Naive thymus-derived CD8-positive, alpha-beta T cell (primary cell): ENCODE data around the gene HCLS1. TPM values are rescaled to one million over a fixed set of nuclear protein-coding genes. Genes with fewer than 3 reads are reported as not detected.
A peak's percentile ranks its signal among the peaks of the same experiment; 100 is the strongest.

Experiments
- ATAC-seq, 2 donors: fragments of 150-1000 bp; cut with Tn5 transposase in 1 of 2; sonication (Bioruptor Pico), chemical (Tn5 transposase) in 1 of 2; 1 replicate in 1 of 2; 2 replicates in 1 of 2; pipeline ENCODE4 v1.10.0; 2021; ENCODE audit warnings: mild to moderate bottlenecking in 2 of 2, moderate library complexity in 2 of 2
- POLR2A ChIA-PET: fragments of 350-600 bp; sonication (Branson Sonifier 250); formaldehyde crosslinking; loops from one replicate; lab custom pipeline; 2021; ENCODE audit warnings: antibody characterized with exemption; lab: Charles Lee
- DNase-seq, 10 donors: peaks; one replicate each; pipeline versions ENCODE4 v3.0.0 to v3.0.0-alpha.2; 2020 to 2022
- H3K27ac Mint-ChIP-seq, 10 donors: one replicate each; pipeline ENCODE4 v1.8.0; 2020 to 2022; ENCODE audit warnings: mild to moderate bottlenecking in 10 of 10, mixed read lengths in 10 of 10, moderate library complexity in 4 of 10, inconsistent platforms in 1 of 10
- H3K27me3 Mint-ChIP-seq, 5 donors: one replicate each; pipeline ENCODE4 v1.8.0; 2021 to 2022; ENCODE audit warnings: mixed read lengths in 5 of 5
- H3K36me3 Mint-ChIP-seq, 3 donors: one replicate each; pipeline ENCODE4 v1.8.0; 2020 to 2022; ENCODE audit warnings: mixed read lengths in 3 of 3, mild to moderate bottlenecking in 2 of 3, inconsistent platforms in 1 of 3
- H3K4me1 Mint-ChIP-seq, 4 donors: one replicate each; pipeline ENCODE4 v1.8.0; 2021 to 2022; ENCODE audit warnings: mixed read lengths in 4 of 4
- H3K4me3 Mint-ChIP-seq, 10 donors: one replicate each; pipeline ENCODE4 v1.8.0; 2020 to 2022; ENCODE audit warnings: mild to moderate bottlenecking in 10 of 10, mixed read lengths in 10 of 10, moderate library complexity in 6 of 10, inconsistent platforms in 1 of 10
- H3K9me3 Mint-ChIP-seq, 9 donors: one replicate each; pipeline ENCODE4 v1.8.0; 2020 to 2022; ENCODE audit warnings: mixed read lengths in 9 of 9, mild to moderate bottlenecking in 3 of 9, inconsistent platforms in 1 of 9, moderate library complexity in 1 of 9
- polyA plus RNA-seq, 3 donors: library from polyadenylated mRNA; unstranded; fragments of 300-500 nt; fragmentation: Illumina TruSeq; gene quantifications; one replicate each; pipeline ENCODE4 v1.2.3, GENCODE V29; 2021
- total RNA-seq, 8 experiments: library from RNA in 2 of 8; stranded (reverse) in 2 of 8; gene quantifications; one replicate each; pipeline ENCODE4 v1.2.3 and lab custom pipeline; 2021 to 2026

Gene HCLS1
- total and polyA plus RNA-seq, 5 experiments from 2014 or later, result 340 to 453 (median 375) TPM

DNA sequence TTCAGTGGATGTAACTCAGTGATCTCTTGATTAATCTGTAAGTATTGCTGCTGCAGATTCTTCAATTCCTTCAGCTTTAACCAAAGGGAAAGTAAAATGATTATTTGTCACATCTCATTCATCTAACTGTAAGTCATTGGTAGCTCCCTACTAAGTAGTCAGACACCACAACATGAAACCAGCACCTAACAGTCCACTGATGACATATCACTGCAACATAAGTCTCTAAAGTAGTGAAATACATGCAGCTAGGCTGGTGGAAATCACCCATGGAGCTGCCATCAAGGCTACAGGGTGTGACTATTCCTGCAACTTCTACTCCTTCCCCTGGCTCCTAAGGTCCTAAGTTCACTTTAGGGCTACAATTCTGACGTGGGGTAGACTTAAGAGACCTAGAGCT, 21.1 kb upstream of the HCLS1 start:
- Mint-ChIP-seq H3K27me3 (no peaks in the 10 kb centered on the region), H3K9me3 (peaks cover 0 to 22% (median 14%) of the 10 kb centered on the region in 9 donors), H3K4me3 (no peak overlapping the region), H3K36me3 (peaks cover 32 to 81% (median 58%) of the 10 kb centered on the region in 3 donors), H3K4me1 (peaks cover 0 to 3% (median 0%) of the 10 kb centered on the region in 4 donors), H3K27ac (no peak overlapping the region)
- no peak for ATAC-seq
- DNase-seq, result no peak
- POLR2A ChIA-PET, result no interaction called here

GRCh38 chr3:121677141-121677540, 16.4 kb upstream of the HCLS1 start:
- Mint-ChIP-seq H3K27ac (no peak overlapping the region), H3K9me3 (no peaks in the 10 kb centered on the region), H3K4me1 (peaks cover 0 to 3% (median 0%) of the 10 kb centered on the region in 4 donors), H3K36me3 (peaks cover 14 to 90% (median 52%) of the 10 kb centered on the region in 3 donors), H3K4me3 (no peak overlapping the region), H3K27me3 (no peaks in the 10 kb centered on the region)
- POLR2A ChIA-PET, result no interaction called here
- no peak for ATAC-seq
- no peak for DNase-seq

DNA sequence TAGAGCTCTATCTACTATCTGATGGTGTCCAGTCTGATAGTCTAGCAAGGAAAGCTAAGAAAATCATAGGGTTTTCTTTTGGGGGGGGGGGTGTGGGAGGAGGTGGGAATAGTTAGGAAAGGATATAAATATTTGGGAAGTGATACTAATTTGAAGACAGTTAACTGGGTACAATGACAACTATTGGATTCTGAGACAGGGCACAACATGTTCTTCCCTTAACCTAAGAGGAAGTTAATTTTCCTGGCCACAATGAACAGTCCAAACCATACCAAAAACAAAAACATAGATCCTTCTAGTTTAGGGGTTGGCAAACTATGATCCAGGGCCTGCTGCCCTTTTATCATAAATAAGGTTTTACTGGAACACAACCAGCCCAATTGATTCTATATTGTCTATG, 10.0 kb upstream of the HCLS1 start:
- no peak overlapping the region for H3K4me3 Mint-ChIP-seq
- no peaks in the 10 kb centered on the region for H3K9me3 Mint-ChIP-seq
- peaks cover 11 to 87% (median 59%) of the 10 kb centered on the region in 3 donors for H3K36me3 Mint-ChIP-seq
- POLR2A ChIA-PET, result interaction anchor here (0.9 kb wide), 1 partner anchor 10 kb away, joined by 5 read pairs; the partner anchor contains the start of gene HCLS1
- H3K4me1 Mint-ChIP-seq, result no peaks in the 10 kb centered on the region
- no peak overlapping the region for H3K27ac Mint-ChIP-seq
- H3K27me3 Mint-ChIP-seq, result no peaks in the 10 kb centered on the region
- no peak for ATAC-seq
- no peak for DNase-seq

- Mint-ChIP-seq H3K4me3 (no peak overlapping the region), H3K4me1 (no peaks in the 10 kb centered on the region), H3K27ac (peak overlapping the region in 2 of 10 donors; percentile 7 to 13), H3K9me3 (no peaks in the 10 kb centered on the region), H3K36me3 (peaks cover 11 to 87% (median 60%) of the 10 kb centered on the region in 3 donors), H3K27me3 (no peaks in the 10 kb centered on the region)
- no peak for ATAC-seq
- no peak for DNase-seq
- POLR2A ChIA-PET, result no interaction called here
Measured at GRCh38 chr3:121667333-121667732, 6.6 kb upstream of the HCLS1 start.

DNA sequence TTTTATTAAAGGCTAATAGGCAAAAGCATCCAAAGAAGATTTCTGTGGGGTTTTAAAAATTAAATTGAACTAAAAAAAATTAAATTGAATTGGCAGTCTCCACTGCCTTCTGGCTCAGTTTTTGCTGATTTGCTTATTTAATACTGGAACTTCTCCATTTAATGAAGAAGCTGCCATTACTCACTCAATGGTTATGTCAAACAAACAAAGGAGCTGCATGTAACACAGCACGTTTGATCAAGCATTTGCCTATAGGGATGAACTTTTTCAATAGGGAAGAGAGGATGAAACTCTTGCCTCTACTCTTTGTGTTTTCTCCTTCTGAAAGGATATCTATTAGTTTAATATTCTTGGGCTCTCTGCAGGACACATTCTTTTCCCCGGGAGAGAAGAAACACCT, 4.8 kb upstream of the HCLS1 start:
- H3K36me3 Mint-ChIP-seq, result peaks cover 7 to 70% (median 57%) of the 10 kb centered on the region in 3 donors
- H3K4me1 Mint-ChIP-seq, result peaks cover 7 to 15% (median 14%) of the 10 kb centered on the region in 4 donors
- peaks cover 0 to 7% (median 0%) of the 10 kb centered on the region in 9 donors for H3K9me3 Mint-ChIP-seq
- ATAC-seq, result no peak
- DNase-seq, result no peak
- POLR2A ChIA-PET, result no interaction called here
- H3K27ac Mint-ChIP-seq, result no peak overlapping the region
- no peak overlapping the region for H3K4me3 Mint-ChIP-seq
- no peaks in the 10 kb centered on the region for H3K27me3 Mint-ChIP-seq

DNA sequence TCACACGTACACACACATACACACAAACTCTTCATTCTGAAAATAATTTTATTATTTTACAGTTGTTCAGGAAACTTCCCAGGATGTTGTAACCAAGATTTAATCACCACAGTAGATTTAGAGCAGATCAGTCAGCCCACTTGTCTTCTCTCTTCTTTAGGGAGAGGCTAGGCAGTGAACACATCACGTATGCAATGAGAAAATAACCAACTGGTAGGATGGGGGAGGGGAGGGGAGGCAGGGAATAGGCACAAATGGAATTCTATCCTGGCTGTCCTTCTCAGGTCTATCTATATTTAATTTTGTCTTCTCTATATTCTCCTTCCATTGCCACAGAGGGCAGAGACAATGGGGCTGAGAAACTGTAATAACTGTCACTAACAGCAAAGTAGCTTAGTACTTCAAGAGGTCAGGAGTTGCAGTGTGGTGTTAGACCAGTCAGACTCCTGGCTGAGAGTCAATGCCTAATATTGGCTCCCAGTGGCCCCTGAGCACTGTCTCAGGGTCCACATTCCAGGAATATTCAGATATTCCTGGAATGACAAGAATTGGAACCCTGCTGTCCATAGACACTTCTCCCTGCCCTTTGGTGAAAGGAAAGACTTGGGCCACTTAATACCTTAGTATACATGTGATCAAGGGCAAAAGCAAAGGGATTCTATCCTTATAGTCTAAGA, 2.6 kb upstream of the HCLS1 start:
- no peak for DNase-seq
- H3K4me1 Mint-ChIP-seq, result peaks cover 18 to 37% (median 35%) of the 10 kb centered on the region in 4 donors
- peaks cover 0 to 62% (median 44%) of the 10 kb centered on the region in 3 donors for H3K36me3 Mint-ChIP-seq
- peaks cover 0 to 7% (median 0%) of the 10 kb centered on the region in 9 donors for H3K9me3 Mint-ChIP-seq
- ATAC-seq, result no peak
- POLR2A ChIA-PET, result no interaction called here
- peak overlapping the region in 7 of 10 donors; percentile 26 to 100 (median 60) for H3K27ac Mint-ChIP-seq
- H3K4me3 Mint-ChIP-seq, result no peak overlapping the region
- H3K27me3 Mint-ChIP-seq, result no peaks in the 10 kb centered on the region

DNA sequence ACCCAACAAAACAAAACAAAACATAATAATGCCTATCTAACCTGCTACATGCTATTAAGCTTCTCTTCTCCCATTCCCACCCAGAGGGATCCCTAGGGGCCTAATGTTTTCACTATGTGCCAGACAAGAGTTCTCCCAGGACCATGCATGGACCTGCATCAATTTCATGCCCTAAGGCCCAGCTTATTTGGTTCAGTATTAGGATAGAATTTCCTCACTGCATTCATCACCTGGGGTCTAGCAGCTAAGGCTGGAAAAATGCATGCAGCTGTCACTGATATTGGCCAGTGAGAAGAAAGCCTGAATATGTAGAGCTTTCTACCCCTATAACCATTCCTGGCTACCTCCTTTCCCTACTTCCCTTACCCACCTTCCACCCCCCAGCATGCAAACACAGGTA, 2.0 kb upstream of the HCLS1 start:
- Mint-ChIP-seq H3K4me3 (no peak overlapping the region), H3K4me1 (peaks cover 23 to 43% (median 41%) of the 10 kb centered on the region in 4 donors), H3K36me3 (peaks cover 0 to 62% (median 45%) of the 10 kb centered on the region in 3 donors), H3K27ac (peak overlapping the region in 7 of 10 donors; percentile 46 to 100 (median 81)), H3K9me3 (peaks cover 0 to 7% (median 0%) of the 10 kb centered on the region in 9 donors), H3K27me3 (no peaks in the 10 kb centered on the region)
- no peak for ATAC-seq
- POLR2A ChIA-PET, result no interaction called here
- DNase-seq, result no peak

GRCh38 chr3:121661376-121661775, 673 bp upstream of the HCLS1 start:
- H3K27ac Mint-ChIP-seq, result peak overlapping the region; percentile 97 to 100 (median 99)
- peak overlapping the region in 9 of 10 donors; percentile 16 to 99 (median 94) for H3K4me3 Mint-ChIP-seq
- peaks cover 32 to 56% (median 54%) of the 10 kb centered on the region in 4 donors for H3K4me1 Mint-ChIP-seq
- H3K27me3 Mint-ChIP-seq, result no peaks in the 10 kb centered on the region
- no peak for ATAC-seq
- POLR2A ChIA-PET, result interaction anchor here (0.6 to 2.5 kb wide), 7 partner anchors 89 to 1019 kb away, joined by 3 to 14 read pairs (median 4); partner anchors contain the start of genes EAF2, FAM162A, GOLGB1 and IQCB1
- peaks cover 9 to 62% (median 43%) of the 10 kb centered on the region in 3 donors for H3K36me3 Mint-ChIP-seq
- no peak for DNase-seq
- peaks cover 0 to 7% (median 0%) of the 10 kb centered on the region in 9 donors for H3K9me3 Mint-ChIP-seq

GRCh38 chr3:121659586-121659985, 1.1 kb downstream of the HCLS1 start:
- H3K4me3 Mint-ChIP-seq, result peak overlapping the region; percentile 92 to 99 (median 96)
- no peak for ATAC-seq
- peaks cover 35 to 70% (median 66%) of the 10 kb centered on the region in 4 donors for H3K4me1 Mint-ChIP-seq
- DNase-seq, result peak in 1 of 10 donors; percentile 1
- POLR2A ChIA-PET, result interaction anchor here (1.2 to 2.5 kb wide), 4 partner anchors 9 to 113 kb away, joined by 3 to 14 read pairs (median 6); partner anchors contain the start of genes GOLGB1 and POLQ
- peaks cover 0 to 7% (median 0%) of the 10 kb centered on the region in 9 donors for H3K9me3 Mint-ChIP-seq
- H3K36me3 Mint-ChIP-seq, result peaks cover 15 to 61% (median 36%) of the 10 kb centered on the region in 3 donors
- H3K27ac Mint-ChIP-seq, result peak overlapping the region; percentile 97 to 100 (median 99)
- no peaks in the 10 kb centered on the region for H3K27me3 Mint-ChIP-seq

DNA sequence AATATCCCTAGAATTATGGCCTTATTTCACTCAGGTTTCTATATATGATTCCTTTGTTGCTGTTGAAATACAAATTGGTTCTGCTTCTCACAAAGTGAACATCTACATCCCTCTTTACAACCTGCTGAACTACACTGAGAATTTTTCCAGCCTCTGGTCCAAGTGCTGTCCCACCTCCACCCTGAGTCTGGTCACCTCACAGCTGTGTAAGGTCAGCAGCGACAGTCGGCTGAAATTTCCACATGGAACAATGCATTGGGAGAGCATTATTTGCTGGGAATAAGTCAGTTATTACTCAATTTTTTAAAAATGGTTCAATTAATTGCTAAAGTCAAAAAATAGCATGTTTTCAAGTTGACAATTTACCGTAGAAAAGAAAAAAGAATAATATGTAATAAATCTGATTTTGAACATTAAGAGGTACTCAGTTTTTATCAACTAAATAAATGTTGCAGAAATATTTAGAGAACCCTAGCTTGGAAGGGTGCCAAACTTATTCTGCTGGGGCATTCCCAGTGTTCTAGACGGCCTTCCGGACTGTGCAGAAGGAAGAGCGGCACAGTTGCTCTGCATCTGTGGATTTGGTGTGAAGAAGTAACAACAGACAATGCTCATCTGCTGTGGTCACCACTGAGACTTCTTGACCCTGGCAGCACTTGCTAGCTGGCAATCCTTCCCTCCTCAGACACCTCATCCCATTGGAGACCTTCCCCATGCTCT, 1.8 kb downstream of the HCLS1 start:
- no peaks in the 10 kb centered on the region for H3K27me3 Mint-ChIP-seq
- ATAC-seq, result no peak
- no peak for DNase-seq
- H3K27ac Mint-ChIP-seq, result peak overlapping the region; percentile 97 to 100 (median 99)
- H3K36me3 Mint-ChIP-seq, result peaks cover 15 to 61% (median 32%) of the 10 kb centered on the region in 3 donors
- peaks cover 38 to 77% (median 72%) of the 10 kb centered on the region in 4 donors for H3K4me1 Mint-ChIP-seq
- H3K9me3 Mint-ChIP-seq, result peaks cover 0 to 7% (median 0%) of the 10 kb centered on the region in 9 donors
- peak overlapping the region; percentile 92 to 99 (median 96) for H3K4me3 Mint-ChIP-seq
- POLR2A ChIA-PET, result interaction anchor here (1.2 to 1.7 kb wide), 2 partner anchors 8 to 14 kb away, joined by 3 read pairs; no protein-coding TSS in a partner anchor

DNA sequence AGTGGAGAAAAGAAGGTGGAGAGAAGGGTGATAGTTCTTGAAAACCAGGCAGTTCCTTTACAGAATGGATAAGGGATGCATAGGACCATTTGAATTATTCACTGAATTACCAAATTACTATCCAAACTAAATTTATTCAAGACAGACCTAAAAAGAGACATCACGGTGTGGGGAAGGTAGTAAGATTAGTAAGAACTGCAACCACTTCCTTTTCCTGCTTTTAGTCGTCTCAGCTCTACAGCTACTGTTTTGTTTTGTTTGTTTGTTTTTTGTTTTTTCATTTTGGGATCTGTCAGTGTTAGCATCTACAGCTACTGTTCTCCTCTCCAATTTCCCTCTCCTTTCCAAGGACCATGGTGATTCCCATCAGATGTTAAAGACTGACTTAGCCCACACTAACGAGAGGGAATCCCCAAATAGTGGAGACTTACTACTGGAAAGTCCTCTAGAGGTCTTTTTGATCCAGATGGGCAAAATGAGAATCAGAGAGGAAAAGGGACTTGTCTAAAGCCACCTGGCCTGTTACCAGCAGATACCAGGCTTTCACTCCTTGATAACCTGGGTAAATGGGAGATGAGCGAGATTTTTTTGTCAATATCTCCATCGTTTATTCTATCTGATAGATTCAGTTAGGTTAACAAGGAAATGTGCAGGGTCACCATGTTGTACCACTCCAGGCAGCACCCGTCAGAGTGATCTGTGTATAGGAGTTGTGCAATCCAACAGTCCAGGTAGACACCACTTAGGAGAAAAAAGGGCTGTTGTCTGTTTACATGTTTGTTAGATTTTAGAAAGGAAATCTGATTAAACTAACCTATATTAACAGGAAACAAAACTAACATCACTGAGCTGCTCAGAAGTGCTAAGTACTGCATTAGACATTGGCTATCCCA, 6.0 kb downstream of the HCLS1 start:
- POLR2A ChIA-PET, result interaction anchor here (0.7 kb wide), 1 partner anchor 1609 kb away, joined by 8 read pairs; no protein-coding TSS in a partner anchor
- Mint-ChIP-seq H3K4me3 (peak overlapping the region; percentile 27 to 72 (median 54)), H3K27ac (peak overlapping the region; percentile 70 to 95 (median 86)), H3K36me3 (peaks cover 15 to 89% (median 46%) of the 10 kb centered on the region in 3 donors), H3K4me1 (peaks cover 32 to 93% (median 80%) of the 10 kb centered on the region in 4 donors), H3K9me3 (no peaks in the 10 kb centered on the region), H3K27me3 (no peaks in the 10 kb centered on the region)
- peak in 3 of 10 donors; percentile 7 to 15 (median 12) for DNase-seq
- peak; percentile 66 to 69 for ATAC-seq
